WERI-Rb-1 (cell line): ENCODE data around the gene IGFL3.
"Not testable (repeated sequence)": the region's sequence is repeated elsewhere in the genome, so short reads cannot be mapped to it uniquely, and the experiment has no call there.

Experiments
- DNase-seq: peaks from one replicate; pipeline ENCODE4 v3.0.0-alpha.2; 2020
- H3K27ac ChIP-seq: fragments of 250-450 bp; sonication (Bioruptor Pico); 2 replicates; pipeline ENCODE4 v1.5.1; 2020; ENCODE audit warnings: mild to moderate bottlenecking, moderate library complexity
- H3K27me3 ChIP-seq: fragments of 250-450 bp; sonication (Bioruptor Pico); 2 replicates; pipeline ENCODE4 v1.5.1; 2021; ENCODE audit warnings: mild to moderate bottlenecking, low read depth, moderate library complexity; ENCODE audit not compliant: insufficient read depth, severe bottlenecking
- H3K36me3 ChIP-seq: fragments of 250-450 bp; sonication (Bioruptor Pico); 2 replicates; pipeline ENCODE4 v1.5.1; 2020; ENCODE audit warnings: mild to moderate bottlenecking, moderate library complexity
- H3K4me3 ChIP-seq: 2 replicates; pipeline ENCODE4 v1.5.1; 2011; ENCODE audit warnings: low read depth, mild to moderate bottlenecking, control low read depth, low read length
- H3K9me3 ChIP-seq: fragments of 250-450 bp; sonication (Bioruptor Pico); 2 replicates; pipeline ENCODE4 v1.5.1; 2021; ENCODE audit warnings: mild to moderate bottlenecking, moderate library complexity; ENCODE audit not compliant: severe bottlenecking
- CTCF ChIP-seq: IDR thresholded peaks from 2 replicates; pipeline ENCODE4 v1.5.1; 2011; ENCODE audit warnings: low read depth, mild to moderate bottlenecking, control low read depth, inconsistent platforms, low read length

Gene IGFL3

GRCh38 chr19:46124638-46125115, at the start of gene IGFL3:
IGFL3 (minus strand) TSS chr19:46124688; CDS start chr19:46124649, 39 bp downstream.
- Histone ChIP-seq H3K4me3 (no peak within 1 kb of the TSS), H3K36me3 (no peaks in the 10 kb centered on the region), H3K27ac (no peak within 1 kb of the TSS), H3K9me3 (no peaks in the 10 kb centered on the region), H3K27me3 (no peaks in the 10 kb centered on the region)
- TF ChIP-seq CTCF, result no peak
- no peak for DNase-seq

- Histone ChIP-seq H3K36me3 (no peaks in the 10 kb centered on the region), H3K27me3 (no peaks in the 10 kb centered on the region), H3K4me3 (no peak overlapping the region), H3K27ac (no peak overlapping the region), H3K9me3 (peaks cover 15% of the 10 kb centered on the region)
- 0 out of 2 replicates have a peak, but pooled peaks have one; percentile 13 for TF ChIP-seq CTCF
- no peak for DNase-seq
Observed at GRCh38 chr19:46173886-46174480, 49.5 kb upstream of the IGFL3 start.

- no peak for TF ChIP-seq CTCF
- Histone ChIP-seq H3K27ac (no peak overlapping the region), H3K36me3 (no peaks in the 10 kb centered on the region), H3K27me3 (no peaks in the 10 kb centered on the region), H3K4me3 (no peak overlapping the region), H3K9me3 (peaks cover 3% of the 10 kb centered on the region)
- DNase-seq, result no peak
Observed at GRCh38 chr19:46162731-46163130, 38.2 kb upstream of the IGFL3 start.

- not testable (repeated sequence) for H3K4me3 ChIP-seq, DNase-seq, H3K9me3 ChIP-seq, H3K27me3 ChIP-seq, H3K27ac ChIP-seq, H3K36me3 ChIP-seq
Observed at GRCh38 chr19:46161642-46162257, 37.3 kb upstream of the IGFL3 start.

GRCh38 chr19:46160233-46160775, 35.8 kb upstream of the IGFL3 start:
- H3K36me3 ChIP-seq, result no peaks in the 10 kb centered on the region
- DNase-seq, result no peak
- peaks cover 3% of the 10 kb centered on the region for H3K9me3 ChIP-seq
- no peak overlapping the region for H3K4me3 ChIP-seq
- no peak overlapping the region for H3K27ac ChIP-seq
- no peak for TF ChIP-seq CTCF
- H3K27me3 ChIP-seq, result no peaks in the 10 kb centered on the region

GRCh38 chr19:46159418-46160232, 35.1 kb upstream of the IGFL3 start:
- Histone ChIP-seq H3K27ac (no peak overlapping the region), H3K27me3 (no peaks in the 10 kb centered on the region), H3K4me3 (no peak overlapping the region), H3K36me3 (no peaks in the 10 kb centered on the region), H3K9me3 (peaks cover 3% of the 10 kb centered on the region)
- no peak for TF ChIP-seq CTCF
- no peak for DNase-seq
